HepG2 (cell line): ENCODE results near the gene CR2. TPM values are rescaled to one million over a fixed set of nuclear protein-coding genes. Genes with fewer than 3 reads are reported as not detected.

Experiments used
- ATAC-seq: fragments of 200-7000 bp; cut with Tn5 transposase; 3 replicates; pipeline ENCODE4 v1.9.1; 2020; ENCODE audit warnings: mild to moderate bottlenecking, moderate library complexity
- BruUV-seq: library from RNA; stranded (reverse); fragments of 400-500 nt; replicated peaks from 2 replicates; lab custom pipeline; 2021; lab: Mats Ljungman, UMichigan
- CTCF ChIA-PET: fragments of 300-600 bp; formaldehyde crosslinking; extraction: SDS; loops from one replicate; lab custom pipeline; 2021; ENCODE audit warnings: low total read pairs, inconsistent platforms, low intra/inter-chr PET ratio; lab: Yijun Ruan, JAX
- POLR2A ChIA-PET: fragments of 350-600 bp; sonication (Branson Sonifier 250); formaldehyde crosslinking; loops from one replicate; lab custom pipeline; 2020; ENCODE audit warnings: antibody characterized with exemption, inconsistent platforms; lab: Yijun Ruan, JAX
- DNase-seq: peaks from one replicate; pipeline ENCODE4 v3.0.0-alpha.2; 2015; ENCODE audit warnings: low spot score
- FAIRE-seq: peaks from 3 replicates; lab custom pipeline; 2011; peaks lifted over from hg19 to GRCh38; lab: Jason Lieb, UNC
- H2AFZ ChIP-seq: one replicate; pipeline ENCODE4 v1.6.1; 2011; ENCODE audit warnings: low read length, inconsistent platforms
- H3K27ac ChIP-seq: fragments of 300-600 bp; 3 replicates; pipeline ENCODE4 v1.8.0; 2011; ENCODE audit warnings: mixed run types, mild to moderate bottlenecking, mixed read lengths, low read length, inconsistent platforms; ENCODE audit not compliant: insufficient read depth; ENCODE audit errors: extremely low read length
- H3K27me3 ChIP-seq, 2 experiments: fragments of 200-600 bp in 1 of 2; 2 replicates in 1 of 2; 3 replicates in 1 of 2; pipeline versions ENCODE4 v1.6.0 to v1.8.0; 2011; ENCODE audit warnings: low read length in 2 of 2, mild to moderate bottlenecking in 2 of 2, moderate library complexity in 2 of 2, inconsistent platforms in 1 of 2; ENCODE audit not compliant: insufficient read depth in 2 of 2, control insufficient read depth in 1 of 2
- H3K36me3 ChIP-seq, 2 experiments: fragments of 200-600 bp in 1 of 2; replicated peaks in 1 of 2; 2 replicates in 1 of 2; 3 replicates in 1 of 2; pipeline versions ENCODE4 v1.5.1 to v1.8.0; 2011; ENCODE audit warnings: low read length in 2 of 2, inconsistent platforms in 1 of 2; ENCODE audit not compliant: insufficient read depth in 2 of 2, control insufficient read depth in 1 of 2
- H3K4me1 ChIP-seq: 2 replicates; pipeline ENCODE4 v1.5.1; 2012; ENCODE audit warnings: low read length, inconsistent platforms; ENCODE audit not compliant: insufficient read depth
- H3K4me2 ChIP-seq: 2 replicates; pipeline ENCODE4 v1.6.0; 2011; ENCODE audit warnings: low read depth, low read length, inconsistent platforms
- H3K4me3 ChIP-seq, 3 experiments: fragments of 200-600 bp in 1 of 3; sonication (generic), shearing (Covaris generic) in 1 of 3; replicated peaks in 1 of 3; 2 replicates each; pipeline ENCODE4 v1.5.1; 2011 to 2016; ENCODE audit warnings: low read length in 3 of 3, inconsistent platforms in 2 of 3, low read depth in 2 of 3, mild to moderate bottlenecking in 2 of 3, control low read depth in 1 of 3, mixed read lengths in 1 of 3; ENCODE audit not compliant: insufficient read depth in 1 of 3
- H3K79me2 ChIP-seq: one replicate; pipeline ENCODE4 v1.6.1; 2011; ENCODE audit warnings: low read length, inconsistent platforms; ENCODE audit not compliant: insufficient read depth
- H3K9ac ChIP-seq: 2 replicates; pipeline ENCODE4 v1.6.0; 2011; ENCODE audit warnings: mild to moderate bottlenecking, low read depth, low read length, inconsistent platforms; ENCODE audit not compliant: insufficient read depth
- H3K9me3 ChIP-seq: 2 replicates; pipeline ENCODE4 v1.5.1; 2012; ENCODE audit warnings: mild to moderate bottlenecking, low read length
- H4K20me1 ChIP-seq: 2 replicates; pipeline ENCODE4 v1.6.0; 2011; ENCODE audit warnings: inconsistent platforms, mild to moderate bottlenecking, low read length, moderate library complexity; ENCODE audit not compliant: insufficient read depth
- ARID5B ChIP-seq: IDR thresholded peaks from 2 replicates; pipeline ENCODE4 v1.4.0; 2020; ENCODE audit warnings: mild to moderate bottlenecking, missing genetic modification reagents
- CBX1 ChIP-seq: IDR thresholded peaks from one replicate; pipeline ENCODE4 v1.6.1; 2016; ENCODE audit warnings: antibody characterized with exemption, low read depth
- CSRNP2 ChIP-seq: sonication (generic); formaldehyde crosslinking; conservative IDR thresholded peaks from 2 replicates; pipeline ENCODE4 v1.8.0; 2022; ENCODE audit warnings: low read depth, missing genetic modification reagents
- FOXM1 ChIP-seq: sonication (generic); formaldehyde crosslinking; IDR thresholded peaks from 2 replicates; pipeline ENCODE4 v1.5.0; 2020; ENCODE audit warnings: missing genetic modification reagents
- GABPA ChIP-seq, 2 experiments: IDR thresholded peaks; 2 replicates each; pipeline ENCODE4 v1.6.1; 2011 to 2016; ENCODE audit warnings: low read depth in 2 of 2, low read length in 1 of 2, missing biosample characterization in 1 of 2, missing genetic modification characterization in 1 of 2
- GPN1 ChIP-seq: sonication (generic); formaldehyde crosslinking; IDR thresholded peaks from 2 replicates; pipeline ENCODE4 v1.5.1; 2020; ENCODE audit warnings: missing genetic modification reagents, borderline replicate concordance
- HOXA5 ChIP-seq: sonication (generic); formaldehyde crosslinking; IDR thresholded peaks from 2 replicates; pipeline ENCODE4 v1.4.0; 2020; ENCODE audit warnings: missing genetic modification reagents
- MATR3 ChIP-seq: sonication (generic); formaldehyde crosslinking; IDR thresholded peaks from 2 replicates; pipeline ENCODE4 v1.4.0; 2020; ENCODE audit warnings: missing genetic modification reagents
- NFATC3 ChIP-seq: sonication (generic); formaldehyde crosslinking; IDR thresholded peaks from 2 replicates; pipeline ENCODE4 v1.5.1; 2020; ENCODE audit warnings: mild to moderate bottlenecking, missing genetic modification reagents
- SMAD9 ChIP-seq: sonication (generic); formaldehyde crosslinking; IDR thresholded peaks from 2 replicates; pipeline ENCODE4 v1.5.1; 2020; ENCODE audit warnings: mild to moderate bottlenecking, missing genetic modification reagents
- TOPORS ChIP-seq: sonication (generic); formaldehyde crosslinking; IDR thresholded peaks from 2 replicates; pipeline ENCODE4 v1.8.0; 2023; ENCODE audit warnings: mild to moderate bottlenecking, missing genetic modification reagents
- TRIM24 ChIP-seq: sonication (generic); formaldehyde crosslinking; IDR thresholded peaks from 2 replicates; pipeline ENCODE4 v1.8.0; 2022; ENCODE audit warnings: mild to moderate bottlenecking, missing genetic modification reagents
- ZC3H13 ChIP-seq: sonication (generic); formaldehyde crosslinking; IDR thresholded peaks from 2 replicates; pipeline ENCODE4 v1.8.1; 2023; ENCODE audit warnings: mild to moderate bottlenecking, missing genetic modification reagents, moderate library complexity
- ZFY ChIP-seq: sonication (generic); formaldehyde crosslinking; IDR thresholded peaks from 2 replicates; pipeline ENCODE4 v1.4.0; 2020; ENCODE audit warnings: missing genetic modification reagents
- ZNF616 ChIP-seq: sonication (generic); formaldehyde crosslinking; IDR thresholded peaks from 2 replicates; pipeline ENCODE4 v1.5.0; 2020; ENCODE audit warnings: low read depth, mild to moderate bottlenecking, missing genetic modification reagents
- ZNF691 ChIP-seq: sonication (generic); formaldehyde crosslinking; IDR thresholded peaks from 2 replicates; pipeline ENCODE4 v1.4.0; 2020; ENCODE audit warnings: missing genetic modification reagents, low read depth, mild to moderate bottlenecking, borderline replicate concordance
- ZNF749 ChIP-seq: sonication (generic); formaldehyde crosslinking; IDR thresholded peaks from 2 replicates; pipeline ENCODE4 v1.8.0; 2022; ENCODE audit warnings: mild to moderate bottlenecking, missing genetic modification reagents, moderate library complexity, borderline replicate concordance
- ZNF878 ChIP-seq: sonication (generic); formaldehyde crosslinking; IDR thresholded peaks from 2 replicates; pipeline ENCODE4 v1.8.1; 2023; ENCODE audit warnings: mild to moderate bottlenecking, missing genetic modification reagents, moderate library complexity
- in situ Hi-C: cut with HindIII; loops from 2 replicates; pipeline ENCODE4 v1.10.0; 2017; ENCODE audit warnings: low pct_unique_long_range_greater_than_20kb; ENCODE audit not compliant: extremely low pct_ligation_motif_present
- intact Hi-C: fragments of 100-400 bp; cut with micrococcal nuclease; formaldehyde crosslinking; loops from one replicate; pipeline ENCODE4 v1.10.0; 2022; ENCODE audit not compliant: unreplicated experiment
- polyA plus RNA-seq, 8 experiments: library from polyadenylated mRNA; depleted of rRNA in 3 of 8; stranded (reverse) in 7 of 8; unstranded in 1 of 8; fragments of >200 nt; fragmentation: Illumina TruSeq in 4 of 8; extraction: Trizol in 4 of 8; gene quantifications; 2 replicates each; pipeline versions ENCODE4 v1.2.1 to v1.2.3, GENCODE V29; 2011 to 2016; ENCODE audit warnings: low read depth in 4 of 8, missing spikeins in 1 of 8, mixed read lengths in 1 of 8; ENCODE audit not compliant: insufficient read depth in 1 of 8
- total RNA-seq, 5 experiments: library from RNA; depleted of rRNA; stranded (reverse); fragments of >200 nt; fragmentation: Illumina TruSeq; extraction: Trizol; gene quantifications; 2 replicates each; pipeline ENCODE4 v1.2.3, GENCODE V29; 2016; ENCODE audit warnings: low read depth in 1 of 5

Gene CR2
- total and polyA plus RNA-seq, 2 of the 13 experiments (the other 11 are each of a cell fraction or from before 2014, with no cell fraction given), result not detected

GRCh38 chr1:207503950-207504349 lies 49.8 kb downstream of the CR2 start (continued):
- no peak for TF ChIP-seq ZFY (CRISPR knock-in tag)
- no peak for TF ChIP-seq ZNF691
- no peak for TF ChIP-seq HOXA5 (CRISPR knock-in tag)
- TF ChIP-seq CSRNP2 (CRISPR knock-in tag), result no peak
- no peak for TF ChIP-seq GPN1 (CRISPR knock-in tag)
- TF ChIP-seq, all 625 proteins: peak for 0

- no peaks in the 10 kb centered on the region for H3K36me3 ChIP-seq
- no peak overlapping the region for H3K27ac ChIP-seq
- no peak overlapping the region for H2AFZ ChIP-seq
- no peaks in the 10 kb centered on the region for H3K4me1 ChIP-seq
- DNase-seq (no peak), FAIRE-seq (no peak), ATAC-seq (no peak)
- no peak overlapping the region for H3K4me3 ChIP-seq
- no peaks in the 10 kb centered on the region for H4K20me1 ChIP-seq
- no peak overlapping the region for H3K4me2 ChIP-seq
- H3K9me3 ChIP-seq, result no peaks in the 10 kb centered on the region
- ChIA-PET POLR2A (no interaction called here), CTCF (no interaction called here)
- H3K9ac ChIP-seq, result no peak overlapping the region
- intact Hi-C loops (no loop called here), in situ Hi-C loops (no loop called here)
- peaks cover 0 to 11% of the 10 kb centered on the region in 2 experiments; a peak in 3 of 5 replicates for H3K27me3 ChIP-seq
- no TSS peak for BruUV-seq
- no peaks in the 10 kb centered on the region for H3K79me2 ChIP-seq
- TF ChIP-seq GABPA (IDR thresholded peaks at IDR 0.05; ENCODE audit: low read depth, low read length) (no peak), GABPA (CRISPR knock-in tag; IDR thresholded peaks at IDR 0.05; ENCODE audit: low read depth) (no peak), ZC3H13 (CRISPR knock-in tag) (no peak), FOXM1 (no peak), SMAD9 (no peak), MATR3 (CRISPR knock-in tag) (no peak), CBX1 (no peak), NFATC3 (CRISPR knock-in tag) (no peak), ZNF878 (CRISPR knock-in tag) (no peak), ZNF749 (CRISPR knock-in tag) (no peak), TOPORS (CRISPR knock-in tag) (no peak), ZNF616 (no peak), TRIM24 (no peak), ARID5B (CRISPR knock-in tag) (no peak)
Measured at GRCh38 chr1:207504438-207504837, 50.3 kb downstream of the CR2 start.
